IPS-NIHi7 (cell line): ENCODE results near the gene CIBAR2.
A peak's percentile ranks its signal among the peaks of the same experiment; 100 is the strongest.

Source experiments
- DNase-seq: peaks from one replicate; pipeline ENCODE4 v3.0.0; 2012; ENCODE audit warnings: mixed read lengths; ENCODE audit errors: extremely low spot score

The CIBAR2 gene

GRCh38 chr16:85103114-85104079 lies 8.9 kb downstream of the CIBAR2 start:
- no peak for DNase-seq

- no peak for DNase-seq
These were observed 10.2 kb downstream of the CIBAR2 start for GRCh38 chr16:85101956-85102630.

GRCh38 chr16:85100265-85100664 lies 12.0 kb downstream of the CIBAR2 start:
- DNase-seq, result no peak

GRCh38 chr16:85098565-85098964 lies 13.7 kb downstream of the CIBAR2 start:
- no peak for DNase-seq

- DNase-seq, result no peak
These were observed 15.4 kb downstream of the CIBAR2 start for GRCh38 chr16:85096921-85097320.

- DNase-seq, result no peak
These were observed 17.5 kb downstream of the CIBAR2 start for GRCh38 chr16:85094812-85095211.

- DNase-seq, result no peak
These were observed 18.0 kb downstream of the CIBAR2 start for GRCh38 chr16:85094176-85094805.

GRCh38 chr16:85093705-85094104 lies 18.6 kb downstream of the CIBAR2 start:
- DNase-seq, result no peak

GRCh38 chr16:85092851-85093250 lies 19.4 kb downstream of the CIBAR2 start:
- no peak for DNase-seq

GRCh38 chr16:85092309-85092708 lies 20.0 kb downstream of the CIBAR2 start:
- DNase-seq, result no peak

- DNase-seq, result no peak
These were observed 20.8 kb downstream of the CIBAR2 start for GRCh38 chr16:85091522-85091910.

GRCh38 chr16:85090873-85091521 lies 21.3 kb downstream of the CIBAR2 start:
- no peak for DNase-seq

- no peak for DNase-seq
These were observed 22.1 kb downstream of the CIBAR2 start for GRCh38 chr16:85090181-85090580.

- DNase-seq, result no peak
These were observed 22.7 kb downstream of the CIBAR2 start for GRCh38 chr16:85089525-85089924.

- DNase-seq, result no peak
These were observed 23.6 kb downstream of the CIBAR2 start for GRCh38 chr16:85088570-85089199.

- DNase-seq, result no peak
These were observed 24.2 kb downstream of the CIBAR2 start for GRCh38 chr16:85087899-85088569.

- DNase-seq, result peak; percentile 90
These were observed 25.7 kb downstream of the CIBAR2 start for GRCh38 chr16:85086347-85087291.

- no peak for DNase-seq
These were observed 26.6 kb downstream of the CIBAR2 start for GRCh38 chr16:85085721-85086120.

GRCh38 chr16:85084841-85085510 lies 27.3 kb downstream of the CIBAR2 start:
- no peak for DNase-seq
